Stimulated activated naive CD4-positive, alpha-beta T cell treated with Interleukin-2 at 50 U/mL for 16 hours (primary cell): Measurements from ENCODE around the gene EFCAB6.

ENCODE experiments used
- DNase-seq: peaks from one replicate; lab custom pipeline; 2025; lab: John Stamatoyannopoulos, UW

Gene EFCAB6

DNA sequence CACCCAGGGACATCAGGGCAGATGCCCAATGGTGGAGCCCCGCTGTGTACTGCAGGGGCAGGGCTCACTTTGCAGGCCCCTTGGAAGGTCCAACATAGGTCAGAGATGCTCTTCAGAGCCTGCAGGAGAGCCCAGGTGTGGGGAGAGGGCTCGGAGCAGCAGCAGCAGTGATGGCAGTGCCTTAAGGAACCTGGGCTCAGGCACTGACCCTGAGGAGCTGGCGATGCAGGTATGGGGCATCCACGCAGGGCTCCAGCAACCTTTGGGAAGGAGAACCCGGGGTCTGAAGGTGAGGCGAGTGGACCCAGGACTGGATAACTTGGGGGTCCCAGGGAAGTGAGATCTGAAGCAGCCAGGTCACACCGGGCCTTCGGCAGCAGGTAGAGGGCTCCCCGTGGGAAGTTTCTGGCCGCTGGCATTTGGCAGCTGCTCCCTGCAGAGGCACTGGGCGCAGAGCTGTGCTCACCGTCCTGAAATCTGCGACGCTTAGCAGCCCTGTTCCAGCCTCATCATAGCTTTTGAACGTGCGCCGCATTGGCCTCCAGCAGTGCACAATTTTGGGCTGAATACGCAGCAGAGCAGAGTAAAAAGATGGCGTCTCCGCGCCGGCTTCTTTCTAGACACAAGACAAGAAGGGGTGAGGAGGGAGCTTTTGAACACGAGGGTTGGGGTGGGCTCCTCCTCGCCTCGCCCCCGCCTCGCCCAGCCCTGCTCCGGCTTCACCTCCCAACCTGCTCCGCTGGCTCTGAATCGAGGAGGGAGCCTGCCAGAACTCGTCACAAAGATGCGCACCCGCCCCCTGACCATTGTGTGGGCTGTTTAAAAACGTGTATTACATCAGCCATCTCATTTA is 281.5 kb downstream of the EFCAB6 start:
- DNase-seq, result no peak

GRCh38 chr22:43529934-43530333 is 282.2 kb downstream of the EFCAB6 start:
- DNase-seq, result no peak

DNA sequence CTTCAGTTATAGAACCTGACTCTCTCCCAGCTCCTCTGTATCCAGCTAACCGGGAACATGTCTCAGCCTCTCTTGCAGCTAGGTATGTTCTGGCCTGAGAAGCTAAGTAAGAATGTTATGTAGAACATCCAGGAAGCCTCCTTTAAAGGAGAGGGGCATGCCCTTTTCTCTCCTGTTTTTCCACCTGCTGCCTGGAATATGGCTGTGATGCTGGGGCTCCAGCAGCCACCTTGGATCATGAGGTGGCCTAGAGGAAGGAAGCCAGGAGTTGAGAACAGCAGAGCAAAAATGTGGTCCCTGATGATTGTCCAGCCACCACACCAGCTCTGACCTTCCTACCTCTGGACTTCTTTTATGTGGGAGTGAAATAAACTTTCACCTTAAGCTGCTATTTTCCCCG is 282.6 kb downstream of the EFCAB6 start:
- no peak for DNase-seq

DNA sequence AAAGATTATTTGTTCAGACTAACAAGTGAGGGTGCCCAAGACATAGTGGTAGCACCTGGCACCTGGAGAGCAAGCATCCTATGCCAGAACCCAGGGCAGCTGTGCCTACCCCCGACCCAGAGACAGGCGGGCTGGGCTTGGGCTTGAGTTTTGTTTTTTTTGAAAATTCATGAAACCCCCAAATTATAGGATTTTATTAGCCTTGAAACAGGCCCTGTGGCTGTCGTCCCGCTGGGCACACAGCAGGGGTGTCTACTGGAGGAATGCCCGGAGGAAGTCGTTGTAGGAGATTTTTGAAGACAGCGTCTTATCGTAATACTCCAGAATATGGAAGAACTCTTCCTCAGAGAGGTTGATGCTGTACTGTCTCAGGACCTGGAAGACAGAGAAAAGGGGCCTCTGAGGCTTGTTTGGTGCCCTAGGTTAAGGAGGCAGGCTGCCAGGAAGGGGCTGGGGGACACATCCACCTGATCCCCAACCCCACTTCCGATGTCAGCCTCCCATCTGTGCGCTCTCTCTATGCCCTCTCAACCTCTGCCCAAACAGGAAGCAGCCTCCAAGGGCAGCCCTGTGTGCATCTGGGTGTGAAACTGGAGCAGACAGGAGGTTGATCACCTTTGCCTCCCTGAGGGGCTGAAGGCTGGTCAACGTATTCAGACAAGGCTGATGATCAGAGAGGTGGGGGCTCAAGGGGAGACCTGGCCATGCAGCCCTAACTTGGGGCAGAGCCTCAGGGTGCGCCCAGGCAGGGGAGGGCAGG is 283.3 kb downstream of the EFCAB6 start:
- no peak for DNase-seq

- no peak for DNase-seq
Measured at GRCh38 chr22:43526946-43527345, 285.2 kb downstream of the EFCAB6 start.

- no peak for DNase-seq
Measured at GRCh38 chr22:43526117-43526655, 285.9 kb downstream of the EFCAB6 start.

- no peak for DNase-seq
Measured at GRCh38 chr22:43521716-43522115, 290.4 kb downstream of the EFCAB6 start.

- DNase-seq, result no peak
Measured at GRCh38 chr22:43520632-43521039, 291.5 kb downstream of the EFCAB6 start.

DNA sequence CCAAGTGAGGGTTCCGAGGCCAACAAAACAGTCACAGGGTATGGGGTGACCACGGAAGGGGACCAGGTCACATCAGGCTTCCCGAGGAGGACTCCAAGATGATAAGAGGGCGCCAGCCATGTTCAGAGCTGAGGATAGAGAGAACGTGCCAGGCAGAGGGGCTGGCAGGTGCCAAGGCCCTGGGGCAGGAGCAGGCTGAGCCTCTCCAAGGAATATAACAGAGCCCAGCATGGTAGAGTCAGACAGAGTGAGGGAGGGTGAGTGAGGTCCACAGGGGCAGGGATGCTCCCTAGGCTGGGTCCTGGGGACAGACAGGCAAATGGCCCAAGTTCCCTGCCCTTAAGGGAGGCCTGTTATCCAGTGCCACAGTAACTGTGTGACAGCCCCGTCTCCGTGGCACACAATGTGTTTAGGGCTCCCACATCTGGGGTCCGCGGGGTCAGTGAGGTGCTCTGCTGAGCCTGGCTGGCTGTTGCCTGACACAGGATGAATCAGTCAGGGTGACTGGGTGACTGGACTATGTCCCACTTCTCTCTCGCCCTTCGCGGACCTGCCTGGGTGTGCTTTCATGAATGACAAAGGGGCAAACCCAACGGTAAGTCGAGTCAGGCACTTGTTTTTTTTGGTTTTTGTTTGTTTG is 295.0 kb downstream of the EFCAB6 start:
- no peak for DNase-seq

DNA sequence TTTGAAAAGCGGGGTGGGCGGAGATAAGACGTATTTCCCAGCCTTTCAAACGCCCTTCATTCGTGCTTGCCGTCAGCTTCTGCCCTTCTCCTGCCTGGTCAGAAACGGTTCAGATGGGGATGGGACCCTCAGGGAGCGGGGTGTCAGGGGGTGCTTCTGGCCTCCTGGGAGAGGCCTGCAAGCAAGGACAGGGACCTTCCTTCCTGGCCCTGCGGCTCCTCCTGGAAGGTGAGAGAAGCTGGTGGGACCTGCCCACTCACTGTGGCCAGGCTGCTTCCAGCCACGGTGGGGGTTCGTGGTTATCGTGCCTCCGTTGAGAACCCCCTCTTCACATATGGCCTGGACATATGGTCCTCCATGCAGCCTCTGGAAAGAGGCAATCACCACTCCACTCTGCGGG is 295.7 kb downstream of the EFCAB6 start:
- DNase-seq, result no peak

GRCh38 chr22:43515902-43516301 is 296.2 kb downstream of the EFCAB6 start:
- no peak for DNase-seq

GRCh38 chr22:43515411-43515810 is 296.7 kb downstream of the EFCAB6 start:
- DNase-seq, result no peak

DNA sequence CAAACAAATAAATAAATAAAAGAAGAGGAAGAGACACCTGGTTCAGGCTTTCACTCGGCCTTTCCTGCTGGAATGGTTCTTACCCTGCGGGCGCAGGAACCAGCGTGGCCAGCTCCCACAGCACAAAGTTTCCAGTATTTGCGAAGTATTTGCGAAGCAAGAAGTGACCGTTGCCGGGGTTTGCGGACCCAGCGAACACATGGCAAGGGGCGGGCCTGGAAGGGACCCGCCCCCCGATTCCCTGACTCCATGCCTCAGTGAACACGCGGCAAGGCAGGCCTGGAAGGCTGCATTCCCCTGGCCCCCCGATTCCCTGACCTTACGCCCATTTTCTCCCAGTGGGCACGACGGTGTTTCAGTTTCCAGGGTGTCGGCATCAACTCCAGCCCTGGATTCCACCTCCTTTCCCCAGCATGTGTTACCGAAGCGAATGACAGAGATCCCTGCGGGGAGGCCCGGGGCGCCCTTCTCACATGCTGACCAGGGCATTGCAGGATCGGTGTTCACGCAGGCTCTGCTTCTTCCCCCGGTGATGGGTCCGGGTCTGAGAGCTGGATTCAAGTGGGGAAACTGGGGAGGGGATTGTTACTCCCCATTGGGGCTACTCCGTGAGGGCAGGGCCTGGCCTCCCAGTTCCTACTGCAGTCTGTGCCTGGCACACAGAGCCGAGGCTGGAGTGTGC is 297.5 kb downstream of the EFCAB6 start:
- DNase-seq, result no peak

- no peak for DNase-seq
Measured at GRCh38 chr22:43512279-43512678, 299.8 kb downstream of the EFCAB6 start.

DNA sequence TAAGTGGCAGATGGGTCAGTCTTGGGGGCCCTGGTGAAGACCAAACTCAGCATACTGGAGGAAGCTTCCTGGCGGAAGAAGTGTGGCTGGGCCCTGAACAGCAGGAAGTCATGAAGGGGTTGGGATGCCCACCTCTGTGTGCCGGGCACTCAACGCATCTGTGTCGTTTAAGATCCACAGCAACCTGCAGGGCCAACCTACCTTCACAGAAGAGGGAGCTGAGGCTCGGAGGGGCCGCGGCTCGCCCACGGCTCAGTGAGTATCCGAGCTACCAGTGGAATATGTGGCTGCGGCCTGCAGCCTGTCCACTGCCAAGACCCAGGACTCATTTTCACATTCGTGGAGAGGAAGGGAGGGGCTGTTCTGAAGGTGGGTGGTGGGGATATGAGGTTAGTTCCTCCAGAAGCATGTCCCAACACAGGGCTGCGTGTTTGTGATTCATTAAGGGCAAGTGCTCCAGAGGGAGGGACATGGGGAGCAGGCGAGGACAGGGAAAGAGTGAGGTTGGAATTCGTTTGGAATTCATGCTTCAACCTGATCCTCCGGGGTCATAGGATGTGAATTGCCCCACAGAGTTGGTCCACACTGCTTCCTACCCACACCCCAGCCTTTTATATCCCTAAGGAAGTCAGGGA is 300.7 kb downstream of the EFCAB6 start:
- no peak for DNase-seq

GRCh38 chr22:43510281-43511070 is 301.6 kb downstream of the EFCAB6 start:
- DNase-seq, result no peak

- no peak for DNase-seq
Measured at GRCh38 chr22:43509337-43509736, 302.8 kb downstream of the EFCAB6 start.

DNA sequence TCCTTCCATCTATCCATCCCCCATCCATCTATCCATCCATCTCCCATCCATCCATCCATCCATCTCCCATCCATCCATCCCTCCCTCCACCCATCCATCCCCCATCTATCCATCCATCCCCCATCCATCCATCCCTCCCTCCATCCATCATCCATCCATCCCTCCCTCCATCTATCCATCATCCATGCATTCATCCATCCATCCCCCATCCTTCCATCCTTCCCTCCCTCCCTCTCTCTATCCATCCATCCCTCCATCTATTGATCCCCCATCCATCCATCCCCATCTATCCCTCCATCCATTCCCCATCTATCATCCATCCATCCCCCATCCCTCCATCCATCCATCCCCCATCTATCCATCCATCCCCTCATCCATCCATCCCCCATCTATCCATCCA is 303.6 kb downstream of the EFCAB6 start:
- no peak for DNase-seq

GRCh38 chr22:43507235-43507634 is 304.9 kb downstream of the EFCAB6 start:
- DNase-seq, result no peak

- no peak for DNase-seq
Measured at GRCh38 chr22:43506487-43506886, 305.6 kb downstream of the EFCAB6 start.

DNA sequence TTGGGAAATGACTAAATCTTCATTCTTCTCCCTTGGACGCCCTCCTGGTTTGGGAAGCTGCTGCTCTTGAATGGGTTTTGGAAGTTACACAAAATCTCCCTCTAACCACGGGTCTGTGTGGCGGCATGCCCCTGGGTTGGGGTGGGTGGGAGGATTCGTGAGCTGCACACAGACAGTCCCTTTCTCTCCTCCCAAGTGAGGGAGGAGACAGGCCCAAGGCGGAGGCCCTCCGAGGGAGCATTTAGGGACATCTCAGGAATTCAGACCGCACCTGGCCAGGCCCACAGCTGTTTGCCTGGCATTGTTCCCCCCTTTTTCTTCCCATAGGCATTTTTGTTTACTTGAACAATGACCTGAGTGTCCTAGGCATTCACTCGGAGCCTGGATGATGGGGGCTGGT is 306.2 kb downstream of the EFCAB6 start:
- DNase-seq, result no peak
